OCI-LY1 (cell line): ENCODE measurements around the gene MME.

Experiments used
- EZH2 ChIP-seq: fragments of 200-600 bp; sonication (generic), shearing (Covaris generic); IDR thresholded peaks from 2 replicates; pipeline ENCODE4 v1.8.0; 2017; ENCODE audit warnings: borderline replicate concordance, mixed run types, mild to moderate bottlenecking, antibody characterized with exemption, low read length, moderate library complexity, mixed read lengths
- TF ChIP-seq, protein P1 (sequence below): fragments of 200-600 bp; sonication (generic), shearing (Covaris generic); IDR thresholded peaks from 2 replicates; pipeline ENCODE4 v1.5.1; 2017; ENCODE audit warnings: mild to moderate bottlenecking, antibody characterized with exemption, low read length, moderate library complexity, mixed read lengths

DNA sequence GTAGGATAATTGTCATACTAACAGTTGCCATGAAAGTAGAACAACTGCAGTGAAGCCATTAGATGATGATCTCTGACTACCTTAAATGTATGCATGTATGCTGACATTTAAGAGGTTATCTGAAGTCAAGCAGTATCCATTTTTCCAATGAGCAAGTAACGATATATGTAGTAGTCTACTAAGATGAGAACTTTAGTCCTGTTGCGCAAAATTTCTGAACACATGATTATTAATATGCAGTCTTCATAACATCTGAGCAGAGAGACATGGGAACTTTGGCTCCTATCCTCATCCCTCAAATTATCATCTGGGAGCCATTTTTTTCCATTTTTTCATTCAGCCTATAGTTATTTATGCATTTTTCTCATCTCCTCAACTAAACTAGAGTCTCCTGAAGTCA lies 79.2 kb downstream of the MME start:
- TF ChIP-seq, protein P1, sequence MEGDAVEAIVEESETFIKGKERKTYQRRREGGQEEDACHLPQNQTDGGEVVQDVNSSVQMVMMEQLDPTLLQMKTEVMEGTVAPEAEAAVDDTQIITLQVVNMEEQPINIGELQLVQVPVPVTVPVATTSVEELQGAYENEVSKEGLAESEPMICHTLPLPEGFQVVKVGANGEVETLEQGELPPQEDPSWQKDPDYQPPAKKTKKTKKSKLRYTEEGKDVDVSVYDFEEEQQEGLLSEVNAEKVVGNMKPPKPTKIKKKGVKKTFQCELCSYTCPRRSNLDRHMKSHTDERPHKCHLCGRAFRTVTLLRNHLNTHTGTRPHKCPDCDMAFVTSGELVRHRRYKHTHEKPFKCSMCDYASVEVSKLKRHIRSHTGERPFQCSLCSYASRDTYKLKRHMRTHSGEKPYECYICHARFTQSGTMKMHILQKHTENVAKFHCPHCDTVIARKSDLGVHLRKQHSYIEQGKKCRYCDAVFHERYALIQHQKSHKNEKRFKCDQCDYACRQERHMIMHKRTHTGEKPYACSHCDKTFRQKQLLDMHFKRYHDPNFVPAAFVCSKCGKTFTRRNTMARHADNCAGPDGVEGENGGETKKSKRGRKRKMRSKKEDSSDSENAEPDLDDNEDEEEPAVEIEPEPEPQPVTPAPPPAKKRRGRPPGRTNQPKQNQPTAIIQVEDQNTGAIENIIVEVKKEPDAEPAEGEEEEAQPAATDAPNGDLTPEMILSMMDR = no peak
- TF ChIP-seq EZH2 = no peak
